ENCODE data around the gene ZNF729. TPM values are rescaled to one million over a fixed set of nuclear protein-coding genes. Genes with fewer than 3 reads are reported as not detected.
"Not testable (repeated sequence)": the region's sequence is repeated elsewhere in the genome, so short reads cannot be mapped to it uniquely, and the experiment has no call there.

ZNF729 gene
- under 1 TPM in 5 of 12 donors, not detected in 7; 0.05 to 0.21 (median 0.11) TPM for polyA plus RNA-seq (ENCODE audit: insufficient read length in 12 of 12)
- long read RNA-seq, donor 1 = 0 reads
- long read RNA-seq, donor 2 = 0 reads
- long read RNA-seq, donor 3 = 0 reads
- long read RNA-seq, donor 4 = 0 reads
- long read RNA-seq, donor 5 = 0 reads
- long read RNA-seq, donor 6 = 0 reads
- long read RNA-seq, donor 7 = 0 reads
- long read RNA-seq, donor 8 = 0 reads
- long read RNA-seq, donor 9 = 0 reads
- long read RNA-seq, donor 10 = 0 reads
- long read RNA-seq, donor 11 = 0 reads

GRCh38 chr19:22286151-22286810 lies at the start of gene ZNF729:
Gene ZNF729 (plus strand): TSS chr19:22286441. CDS start chr19:22286526, 85 bp downstream.
- peak; percentile 1 for DNase-seq

- DNase-seq = no peak
Measured at GRCh38 chr19:22256856-22257255, 29.4 kb upstream of the ZNF729 start.

GRCh38 chr19:22257381-22257780 lies 28.9 kb upstream of the ZNF729 start:
- no peak for DNase-seq

- no peak for DNase-seq
Measured at GRCh38 chr19:22257916-22258315, 28.3 kb upstream of the ZNF729 start.

- DNase-seq = no peak
Measured at GRCh38 chr19:22260499-22260898, 25.7 kb upstream of the ZNF729 start.

GRCh38 chr19:22261596-22261995 lies 24.6 kb upstream of the ZNF729 start:
- DNase-seq = no peak

DNA sequence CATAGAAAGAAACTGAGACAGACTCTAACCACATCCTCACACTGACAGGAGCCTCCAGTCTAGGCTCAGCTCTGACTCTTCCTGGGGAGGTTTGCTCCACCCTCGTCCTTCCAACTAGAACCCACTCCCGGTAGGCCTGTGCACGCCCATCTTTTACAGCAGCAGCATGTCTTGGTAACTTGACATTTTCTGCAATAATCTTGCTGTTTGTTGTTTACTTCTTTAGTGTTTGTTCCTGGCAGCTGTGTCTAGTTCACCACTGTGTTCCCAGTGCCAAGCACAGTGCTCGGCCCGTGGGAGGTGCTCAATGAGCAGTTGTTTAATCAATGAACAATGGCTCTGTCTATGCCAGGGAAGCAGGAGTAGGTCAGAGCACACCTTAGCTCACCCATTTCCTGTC lies 23.1 kb upstream of the ZNF729 start:
- no peak for DNase-seq

DNA sequence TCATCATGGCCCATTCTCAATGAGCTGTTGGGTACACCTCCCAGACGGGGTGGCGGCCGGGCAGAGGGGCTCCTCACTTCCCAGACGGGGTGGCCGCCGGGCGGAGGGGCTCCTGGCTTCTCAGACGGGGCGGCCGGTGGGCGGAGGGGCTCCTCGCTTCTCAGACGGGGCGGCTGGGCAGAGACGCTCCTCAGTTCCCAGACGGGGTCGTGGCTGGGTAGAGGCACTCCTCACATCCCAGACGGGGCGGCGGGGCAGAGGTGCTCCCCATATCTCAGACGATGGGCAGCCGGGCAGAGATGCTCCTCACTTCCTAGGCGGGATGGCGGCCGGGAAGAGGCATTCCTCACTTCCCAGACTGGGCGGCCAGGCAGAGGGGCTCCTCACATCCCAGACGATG lies 35.3 kb downstream of the ZNF729 start:
- DNase-seq = not testable (repeated sequence)

- no peak for DNase-seq
Measured at GRCh38 chr19:22326219-22326618, 40.0 kb downstream of the ZNF729 start.

DNA sequence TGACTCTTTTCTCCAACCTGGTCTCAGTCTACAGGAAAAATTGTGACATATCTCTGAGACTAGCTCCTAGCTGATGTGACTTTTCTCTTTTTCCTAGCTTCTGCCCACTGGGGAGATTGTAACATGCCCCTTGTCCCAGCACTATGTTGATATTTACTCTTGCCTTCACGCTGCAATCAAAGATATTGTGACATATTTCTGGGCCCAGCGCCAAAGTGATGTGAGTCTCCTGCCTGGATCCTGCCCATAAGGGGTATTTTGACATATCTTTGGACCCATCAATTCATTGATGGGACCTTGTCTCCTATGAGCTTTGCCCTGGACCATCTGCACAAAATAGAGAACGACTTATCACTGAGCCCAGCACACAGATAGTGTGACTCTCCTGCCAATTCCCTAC lies 41.1 kb downstream of the ZNF729 start:
- DNase-seq = no peak

DNA sequence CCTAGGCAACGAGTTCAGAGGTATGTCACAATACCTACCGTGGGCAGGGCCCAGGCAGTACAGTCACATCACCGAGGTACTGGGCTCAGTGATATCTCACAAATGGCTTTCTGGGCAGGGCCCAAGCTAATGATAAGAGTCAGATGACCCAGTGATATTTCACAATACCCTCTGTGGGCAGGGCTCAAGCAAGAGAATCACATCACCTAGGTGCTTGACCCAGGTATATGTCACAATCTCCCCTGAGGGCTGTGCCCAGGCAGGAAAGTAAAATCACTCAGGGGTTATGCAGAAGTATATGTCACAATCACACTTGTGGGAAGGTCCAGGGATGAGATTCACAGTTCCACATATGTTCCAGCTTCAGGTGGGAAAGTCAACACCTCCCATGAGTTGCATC lies 45.3 kb downstream of the ZNF729 start:
- no peak for DNase-seq

GRCh38 chr19:22332924-22333323 lies 46.7 kb downstream of the ZNF729 start:
- DNase-seq = no peak

- no peak for DNase-seq
Measured at GRCh38 chr19:22335716-22336115, 49.5 kb downstream of the ZNF729 start.

DNA sequence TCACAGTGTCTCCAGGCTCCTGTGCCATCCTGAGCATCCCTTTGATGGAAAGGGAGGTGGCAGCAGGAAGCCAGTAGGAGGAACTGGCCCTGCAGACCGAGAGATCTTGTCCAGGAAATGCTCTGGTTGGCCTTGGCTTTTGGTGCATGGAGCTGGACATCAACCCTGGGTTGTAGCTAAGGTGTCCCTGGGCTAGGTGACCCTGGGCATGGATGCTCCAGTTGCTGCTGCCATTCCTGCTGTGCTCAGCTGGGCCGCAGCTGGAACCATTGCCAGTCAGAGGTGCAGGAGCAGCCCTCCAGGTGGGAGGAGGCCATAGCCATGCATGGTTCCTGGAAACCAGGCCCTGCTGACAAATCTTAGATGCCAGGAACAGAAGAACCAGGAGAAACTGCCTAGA lies 68.4 kb downstream of the ZNF729 start:
- DNase-seq = no peak

Other genes starting within 250 kb of the ZNF729 start
- 1 to 10 TPM in 7 of 12 donors, under 1 TPM in 3, not detected in 2; 0.41 to 3.9 (median 1.2) TPM for gene ZNF257, start 234.0 kb upstream of the ZNF729 start, polyA plus RNA-seq (ENCODE audit: insufficient read length in 12 of 12)
- 1 to 10 TPM in 1 of 12 donors, under 1 TPM in 5, not detected in 6; 0.16 to 1.0 (median 0.44) TPM for gene ZNF676, start 89.5 kb upstream of the ZNF729 start, polyA plus RNA-seq (ENCODE audit: insufficient read length in 12 of 12)
- 1 to 10 TPM in 8 of 12 donors, under 1 TPM in 2, not detected in 2; 0.38 to 3.9 (median 1.8) TPM for gene ZNF98, start 135.9 kb downstream of the ZNF729 start, polyA plus RNA-seq (ENCODE audit: insufficient read length in 12 of 12)

All from muscle of arm (tissue), 14 donors.